Measurements from ENCODE around the gene SLC50A1. TPM values are rescaled to one million over a fixed set of nuclear protein-coding genes. Genes with fewer than 3 reads are reported as not detected.

The SLC50A1 gene
- total and polyA plus RNA-seq, 11 donors, result 5.4 to 36.0 (median 10.5) TPM

DNA sequence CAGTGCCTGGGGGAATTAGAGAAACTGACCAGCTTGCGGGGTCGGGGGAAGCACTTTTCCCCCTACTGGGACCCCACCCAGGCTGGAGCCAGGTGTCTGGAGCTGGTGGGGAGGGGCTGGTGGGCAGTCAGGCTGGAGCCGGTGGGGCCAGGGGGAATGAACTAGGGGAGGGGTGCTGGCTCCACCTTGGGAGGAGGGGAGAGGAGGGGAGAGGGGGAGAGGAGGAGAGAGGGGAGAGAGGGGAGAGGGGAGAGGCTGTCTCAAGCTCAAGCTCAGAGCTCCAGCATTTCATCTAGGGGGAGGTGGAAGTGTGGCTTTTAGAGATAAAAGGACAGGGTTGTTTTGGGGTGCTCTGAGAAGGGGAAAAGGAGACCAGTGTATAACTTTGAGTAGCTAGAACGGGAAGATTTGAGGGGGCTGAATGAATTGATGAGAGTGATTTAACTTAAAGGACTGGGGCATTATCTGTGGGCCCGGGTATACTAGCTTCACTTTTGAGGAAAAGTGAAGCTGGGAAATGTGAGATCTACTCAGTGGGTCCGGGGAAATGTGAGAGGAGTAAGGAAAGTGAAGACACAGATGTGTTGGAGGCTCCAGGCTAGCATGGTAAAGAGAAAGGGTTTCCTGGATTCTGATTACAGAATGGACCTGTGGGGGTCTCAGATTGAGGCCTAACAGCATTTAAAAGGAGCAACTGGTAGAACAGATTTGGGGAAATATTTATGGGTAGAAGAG lies 5.2 kb upstream of the SLC50A1 start:
- ATAC-seq, result no peak
- 17 to 25% (median 20%) methylated on average over 5 to 6 of the region's 6 CpGs for WGBS, 4 donors
- DNase-seq, result no peak
- Histone ChIP-seq H3K4me3 (peak overlapping the region; percentile 68 to 95 (median 82)), H3K27ac (peak overlapping the region; percentile 87 to 100 (median 96)), H3K9me3 (no peaks in the 10 kb centered on the region), H3K4me1 (peaks cover 19 to 90% (median 63%) of the 10 kb centered on the region in 12 donors), H3K27me3 (peaks cover 0 to 35% (median 0%) of the 10 kb centered on the region in 9 donors), H3K36me3 (peaks cover 0 to 42% (median 38%) of the 10 kb centered on the region in 9 donors)
- intact Hi-C loops (cut with DNase I), result no loop called here
- TF ChIP-seq, protein P1, sequence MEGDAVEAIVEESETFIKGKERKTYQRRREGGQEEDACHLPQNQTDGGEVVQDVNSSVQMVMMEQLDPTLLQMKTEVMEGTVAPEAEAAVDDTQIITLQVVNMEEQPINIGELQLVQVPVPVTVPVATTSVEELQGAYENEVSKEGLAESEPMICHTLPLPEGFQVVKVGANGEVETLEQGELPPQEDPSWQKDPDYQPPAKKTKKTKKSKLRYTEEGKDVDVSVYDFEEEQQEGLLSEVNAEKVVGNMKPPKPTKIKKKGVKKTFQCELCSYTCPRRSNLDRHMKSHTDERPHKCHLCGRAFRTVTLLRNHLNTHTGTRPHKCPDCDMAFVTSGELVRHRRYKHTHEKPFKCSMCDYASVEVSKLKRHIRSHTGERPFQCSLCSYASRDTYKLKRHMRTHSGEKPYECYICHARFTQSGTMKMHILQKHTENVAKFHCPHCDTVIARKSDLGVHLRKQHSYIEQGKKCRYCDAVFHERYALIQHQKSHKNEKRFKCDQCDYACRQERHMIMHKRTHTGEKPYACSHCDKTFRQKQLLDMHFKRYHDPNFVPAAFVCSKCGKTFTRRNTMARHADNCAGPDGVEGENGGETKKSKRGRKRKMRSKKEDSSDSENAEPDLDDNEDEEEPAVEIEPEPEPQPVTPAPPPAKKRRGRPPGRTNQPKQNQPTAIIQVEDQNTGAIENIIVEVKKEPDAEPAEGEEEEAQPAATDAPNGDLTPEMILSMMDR (IDR thresholded peaks at IDR 0.05), result no peak
- TF ChIP-seq POLR2A (IDR thresholded peaks at IDR 0.05), result no peak

DNA sequence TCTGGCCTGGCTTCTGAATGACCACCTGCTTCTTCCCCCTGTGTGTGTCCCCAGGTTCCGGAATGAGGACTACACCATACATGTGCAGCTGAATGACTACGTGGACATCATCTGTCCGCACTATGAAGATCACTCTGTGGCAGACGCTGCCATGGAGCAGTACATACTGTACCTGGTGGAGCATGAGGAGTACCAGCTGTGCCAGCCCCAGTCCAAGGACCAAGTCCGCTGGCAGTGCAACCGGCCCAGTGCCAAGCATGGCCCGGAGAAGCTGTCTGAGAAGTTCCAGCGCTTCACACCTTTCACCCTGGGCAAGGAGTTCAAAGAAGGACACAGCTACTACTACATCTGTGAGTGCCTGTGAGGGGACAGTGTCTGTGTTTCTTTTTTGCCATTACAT lies 4.4 kb upstream of the SLC50A1 start:
- no peaks in the 10 kb centered on the region for H3K9me3 ChIP-seq
- WGBS, 4 donors, result 23 to 42% (median 38%) methylated on average over 6 to 8 of the region's 8 CpGs
- peaks cover 0 to 29% (median 0%) of the 10 kb centered on the region in 9 donors for H3K27me3 ChIP-seq
- DNase-seq (peak in 2 of 5 donors; percentile 61 to 78), ATAC-seq (peak in 2 of 4 donors; percentile 1 to 6)
- intact Hi-C loops (cut with DNase I), result no loop called here
- H3K4me1 ChIP-seq, result peaks cover 16 to 82% (median 55%) of the 10 kb centered on the region in 12 donors
- H3K4me3 ChIP-seq, result peak overlapping the region in 9 of 12 donors; percentile 68 to 95 (median 86)
- TF ChIP-seq, protein P1 (IDR thresholded peaks at IDR 0.05), result no peak
- no peak for TF ChIP-seq POLR2A (IDR thresholded peaks at IDR 0.05)
- peaks cover 0 to 42% (median 38%) of the 10 kb centered on the region in 9 donors for H3K36me3 ChIP-seq
- H3K27ac ChIP-seq, result peak overlapping the region; percentile 70 to 100 (median 96)

DNA sequence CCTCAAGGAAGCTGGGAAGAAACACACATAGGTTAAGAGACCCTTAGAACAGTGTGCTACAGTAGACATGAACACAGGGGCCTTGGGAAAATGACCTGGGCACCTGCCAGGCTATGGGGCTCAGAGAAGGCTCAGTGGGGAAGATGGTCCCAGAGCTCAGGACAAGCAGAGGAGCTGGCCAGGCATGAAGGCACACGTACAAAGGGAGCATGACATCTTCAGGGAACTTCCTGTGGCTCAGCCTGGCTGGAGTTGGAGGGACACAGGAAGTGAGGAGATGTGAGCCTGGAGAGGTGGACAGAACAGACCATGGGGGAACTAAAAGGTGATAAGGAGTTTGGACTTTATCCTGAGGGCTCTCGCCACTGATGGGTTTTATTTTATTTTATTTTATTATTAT lies 3.8 kb upstream of the SLC50A1 start:
- TF ChIP-seq, protein P1 (IDR thresholded peaks at IDR 0.05), result no peak
- no peak for TF ChIP-seq POLR2A (IDR thresholded peaks at IDR 0.05)
- ATAC-seq, result no peak
- Histone ChIP-seq H3K4me3 (peak overlapping the region in 9 of 12 donors; percentile 68 to 95 (median 86)), H3K9me3 (no peaks in the 10 kb centered on the region), H3K4me1 (peaks cover 20 to 80% (median 56%) of the 10 kb centered on the region in 12 donors), H3K36me3 (peaks cover 0 to 42% (median 38%) of the 10 kb centered on the region in 9 donors), H3K27me3 (peaks cover 0 to 28% (median 0%) of the 10 kb centered on the region in 9 donors), H3K27ac (peak overlapping the region in 11 of 12 donors; percentile 70 to 100 (median 97))
- intact Hi-C loops (cut with DNase I), result no loop called here
- no peak for DNase-seq
- 39 to 52% (median 50%) methylated on average over 2 of the region's 2 CpGs for WGBS, 4 donors

DNA sequence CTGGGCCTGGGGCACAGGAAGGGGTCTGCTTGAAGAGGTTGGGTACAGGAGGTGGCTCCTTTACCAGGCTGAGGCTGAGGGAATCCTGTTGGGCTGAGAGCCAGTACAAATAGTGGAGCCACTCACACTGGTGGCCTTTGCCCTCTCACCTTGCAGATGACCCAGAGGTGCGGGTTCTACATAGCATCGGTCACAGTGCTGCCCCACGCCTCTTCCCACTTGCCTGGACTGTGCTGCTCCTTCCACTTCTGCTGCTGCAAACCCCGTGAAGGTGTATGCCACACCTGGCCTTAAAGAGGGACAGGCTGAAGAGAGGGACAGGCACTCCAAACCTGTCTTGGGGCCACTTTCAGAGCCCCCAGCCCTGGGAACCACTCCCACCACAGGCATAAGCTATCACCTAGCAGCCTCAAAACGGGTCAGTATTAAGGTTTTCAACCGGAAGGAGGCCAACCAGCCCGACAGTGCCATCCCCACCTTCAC lies 1.8 kb upstream of the SLC50A1 start:
- Histone ChIP-seq H3K4me3 (peak overlapping the region in 4 of 12 donors; percentile 60 to 86 (median 72)), H3K9me3 (no peaks in the 10 kb centered on the region), H3K27ac (peak overlapping the region in 9 of 12 donors; percentile 15 to 99 (median 92)), H3K27me3 (peaks cover 0 to 8% (median 0%) of the 10 kb centered on the region in 9 donors), H3K4me1 (peaks cover 21 to 77% (median 59%) of the 10 kb centered on the region in 12 donors), H3K36me3 (peaks cover 0 to 57% (median 39%) of the 10 kb centered on the region in 9 donors)
- ATAC-seq (no peak), DNase-seq (no peak)
- 57 to 74% (median 73%) methylated on average over 4 to 7 of the region's 7 CpGs for WGBS, 4 donors
- intact Hi-C loops (cut with DNase I), result no loop called here
- TF ChIP-seq, protein P1 (IDR thresholded peaks at IDR 0.05), result no peak
- TF ChIP-seq POLR2A (IDR thresholded peaks at IDR 0.05), result no peak
